NCI-H446 (cell line): Measurements from ENCODE around the gene SPP2.

Experiments
- DNase-seq, 2 experiments: peaks; one replicate each; lab custom pipeline; 2025; lab: John Stamatoyannopoulos, UW

SPP2 gene

DNA sequence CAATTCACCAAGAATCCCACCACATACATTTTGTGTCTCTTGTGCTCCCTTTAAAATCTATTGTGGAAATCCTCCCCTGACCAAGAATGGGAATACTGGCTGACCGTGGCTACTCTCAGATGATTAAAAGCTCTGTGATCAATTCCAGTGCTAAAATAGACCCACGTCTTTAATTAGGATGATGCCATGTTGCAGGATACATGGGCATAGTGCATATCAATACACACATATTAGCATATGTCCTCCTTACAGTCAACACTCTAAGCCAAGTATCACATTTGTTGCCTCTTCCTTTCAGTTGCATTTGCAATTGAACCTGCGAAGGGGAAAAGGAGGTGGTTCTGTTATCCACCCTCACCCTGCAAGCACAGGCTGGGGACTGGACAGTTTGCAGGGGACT, 41.8 kb downstream of the SPP2 start:
- no peak for DNase-seq

DNA sequence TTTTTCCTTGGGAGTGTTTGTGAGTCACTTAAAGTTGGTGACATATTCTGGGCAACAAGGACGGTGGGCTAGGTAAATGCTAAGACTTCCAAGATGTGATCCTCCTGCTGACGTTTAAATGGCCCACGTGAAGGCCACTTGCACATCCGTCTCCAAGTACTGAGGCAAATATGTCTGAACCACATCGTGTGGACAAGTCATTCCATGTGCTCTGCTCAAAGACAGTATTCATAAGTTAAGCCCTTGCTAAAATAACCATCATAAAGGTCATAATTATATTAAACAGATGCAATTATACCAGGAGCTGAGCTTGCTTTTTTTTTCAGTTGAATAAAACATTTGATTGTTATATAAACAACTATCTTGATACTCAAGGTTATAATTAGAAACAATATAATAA, 44.8 kb downstream of the SPP2 start:
- no peak for DNase-seq

- DNase-seq, result no peak
These were observed 45.7 kb downstream of the SPP2 start for GRCh38 chr2:234096164-234096563.

DNA sequence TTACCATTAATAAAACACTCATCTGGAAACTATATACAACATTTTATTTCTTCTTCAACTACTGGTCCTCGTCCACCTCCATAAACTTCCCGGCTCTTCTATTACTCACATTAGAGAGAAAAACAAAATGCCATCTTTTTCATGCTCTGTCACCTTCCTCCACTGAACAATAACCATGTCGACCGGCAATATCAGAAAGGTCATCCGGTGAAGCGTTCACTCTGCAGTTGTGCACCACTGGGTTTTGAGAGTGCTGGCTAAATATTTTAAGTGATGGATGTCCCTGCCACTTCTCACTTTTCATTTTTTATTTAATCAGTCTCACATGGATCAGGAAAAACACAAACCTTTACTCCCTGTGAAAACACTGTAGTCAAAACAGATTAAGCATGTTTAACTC, 48.2 kb downstream of the SPP2 start:
- DNase-seq, result no peak

DNA sequence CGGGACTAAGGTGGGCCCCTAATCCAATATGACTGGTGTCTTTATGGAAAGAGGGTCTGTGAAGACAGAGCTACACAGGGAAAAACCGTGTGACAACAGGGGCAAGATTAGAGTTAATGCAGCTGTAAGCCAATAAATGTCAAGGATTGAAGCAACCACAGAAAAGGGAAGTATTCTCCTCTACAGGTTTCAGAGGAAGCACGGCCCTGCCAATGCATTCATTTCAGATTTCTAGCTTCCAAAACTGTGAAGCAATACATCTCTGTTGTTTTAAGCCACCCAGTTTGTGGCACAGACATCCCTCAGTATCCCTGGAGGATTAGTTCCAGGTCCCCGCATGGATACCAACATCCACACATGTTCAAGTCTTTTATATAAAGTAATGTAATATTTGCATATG, 48.8 kb downstream of the SPP2 start:
- no peak for DNase-seq

GRCh38 chr2:234100686-234101085, 50.2 kb downstream of the SPP2 start:
- no peak for DNase-seq

DNA sequence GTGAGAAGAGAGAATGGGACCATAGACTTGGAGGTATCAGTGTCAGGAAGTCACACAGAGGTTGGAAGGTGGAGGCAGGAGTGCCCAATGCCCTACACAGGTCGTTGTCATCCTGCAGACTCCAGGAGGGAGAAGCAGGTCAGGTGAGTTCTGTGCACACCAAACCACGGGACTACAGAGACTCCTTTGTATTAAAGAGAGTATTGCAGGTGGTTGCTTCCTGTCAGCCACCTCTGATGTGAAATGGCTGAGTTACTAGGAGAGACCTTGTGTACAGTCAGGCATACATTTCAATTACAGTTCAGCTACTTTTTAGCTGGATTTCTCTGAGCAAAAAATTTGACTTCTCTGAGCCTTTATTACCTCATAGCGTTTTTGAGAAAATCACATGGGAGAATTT, 51.6 kb downstream of the SPP2 start:
- DNase-seq, result no peak

GRCh38 chr2:234107861-234108260, 57.4 kb downstream of the SPP2 start:
- DNase-seq, result no peak

GRCh38 chr2:234109321-234109720, 58.8 kb downstream of the SPP2 start:
- DNase-seq, result no peak

DNA sequence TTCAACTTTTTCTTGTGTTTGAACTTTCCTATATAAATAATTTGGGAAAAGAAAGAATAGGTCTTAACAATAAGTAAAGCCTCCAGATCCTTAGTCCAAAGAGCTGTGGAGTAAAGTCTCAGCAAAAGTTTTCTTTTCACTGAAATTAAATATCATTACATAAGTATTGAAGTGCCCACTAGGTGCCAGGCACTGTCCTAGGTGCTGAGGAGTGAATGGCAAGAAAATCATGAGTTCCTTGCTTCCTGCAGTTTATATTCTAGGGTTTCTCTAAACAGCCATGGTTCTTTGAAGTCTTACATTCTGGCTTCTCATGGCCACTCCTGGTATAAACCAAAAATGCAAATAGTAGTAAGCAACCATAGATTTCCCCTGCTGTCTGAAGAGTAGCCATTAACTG, 59.7 kb downstream of the SPP2 start:
- no peak for DNase-seq

DNA sequence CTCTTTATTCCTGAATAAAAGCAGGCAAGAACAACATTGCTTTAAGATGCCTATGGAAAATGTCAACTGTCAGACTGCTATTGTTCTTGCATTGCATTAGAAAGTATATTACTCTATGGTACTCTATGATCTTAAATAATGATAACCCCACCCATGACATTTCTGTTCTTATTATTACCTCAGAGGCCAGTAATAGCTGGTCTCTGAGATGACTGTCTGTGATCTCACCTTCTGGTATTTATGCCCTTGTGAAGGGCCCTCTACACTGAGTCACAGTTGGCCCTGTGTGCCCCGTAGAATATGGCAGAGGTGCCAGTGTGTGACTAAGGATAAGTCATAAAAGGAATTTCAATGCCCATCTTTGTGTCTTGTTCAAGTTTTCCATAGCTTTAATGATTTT, 61.0 kb downstream of the SPP2 start:
- DNase-seq, result no peak

DNA sequence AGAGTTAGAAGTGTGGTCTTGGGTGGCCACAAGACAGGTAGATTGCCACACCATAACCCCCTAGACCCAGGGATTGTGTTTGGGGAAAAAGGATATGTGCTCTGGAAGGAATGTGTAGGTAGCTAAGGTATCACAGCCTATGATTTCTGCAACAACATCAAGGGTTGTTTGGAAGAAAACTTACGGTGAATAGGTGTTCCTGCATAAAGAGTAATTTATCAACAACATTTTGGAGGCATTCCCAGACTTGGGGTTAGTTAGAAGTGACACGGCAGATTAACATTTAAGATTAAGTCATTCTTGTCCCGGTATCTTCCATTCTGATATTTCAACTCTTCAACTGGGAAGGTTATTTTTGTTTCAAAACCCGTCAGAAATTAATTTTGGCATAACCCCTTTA, 65.5 kb downstream of the SPP2 start:
- no peak for DNase-seq

DNA sequence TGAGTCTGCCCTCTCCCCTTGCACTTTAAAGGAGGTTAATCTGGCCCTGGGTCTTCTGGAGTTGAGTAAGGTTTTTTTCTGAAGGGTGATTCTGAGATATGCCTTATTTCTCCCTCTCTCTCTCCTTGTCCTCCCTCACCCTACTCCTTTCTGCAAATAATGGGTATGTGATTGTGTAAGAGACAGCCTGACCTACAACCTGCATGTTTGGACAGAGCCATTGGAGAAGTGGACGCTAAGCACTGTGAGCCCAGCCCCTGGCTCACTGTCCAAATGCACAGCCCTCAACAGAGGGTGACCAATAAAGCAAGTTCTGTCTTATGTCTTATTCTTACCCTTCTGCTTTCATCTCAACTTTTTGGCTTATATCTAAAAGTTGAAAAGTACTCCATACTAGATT, 71.5 kb downstream of the SPP2 start:
- no peak for DNase-seq

- no peak for DNase-seq
These were observed 75.1 kb downstream of the SPP2 start for GRCh38 chr2:234125451-234126145.

DNA sequence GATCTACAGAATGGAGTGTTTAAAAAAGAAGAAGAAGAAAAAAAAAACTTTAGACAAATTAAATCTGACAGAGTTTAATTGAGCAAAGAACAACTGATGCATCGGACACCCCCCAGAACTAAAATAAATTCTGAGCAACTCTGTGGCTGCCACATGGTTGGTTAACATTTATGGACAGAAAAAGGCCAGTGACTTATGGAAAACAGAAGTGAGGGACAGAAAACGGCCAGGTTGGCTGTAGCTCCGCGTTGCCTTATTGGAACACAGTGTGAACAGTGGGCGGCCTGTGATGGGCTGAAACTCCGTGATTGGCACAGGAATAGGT, 75.6 kb downstream of the SPP2 start:
- DNase-seq, result no peak
